ENCODE results near the gene CDC14C. TPM values are rescaled to one million over a fixed set of nuclear protein-coding genes. Genes with fewer than 3 reads are reported as not detected.

CDC14C gene
- total RNA-seq, 1 donor from 2014 or later, result not detected

- no peak overlapping the region for H3K4me3 ChIP-seq
- H3K36me3 ChIP-seq, result no peaks in the 10 kb centered on the region
- no peak for DNase-seq (ENCODE audit: extremely low spot score in 2 of 2)
- no peak overlapping the region for H3K27ac ChIP-seq
- TF ChIP-seq, protein P1, sequence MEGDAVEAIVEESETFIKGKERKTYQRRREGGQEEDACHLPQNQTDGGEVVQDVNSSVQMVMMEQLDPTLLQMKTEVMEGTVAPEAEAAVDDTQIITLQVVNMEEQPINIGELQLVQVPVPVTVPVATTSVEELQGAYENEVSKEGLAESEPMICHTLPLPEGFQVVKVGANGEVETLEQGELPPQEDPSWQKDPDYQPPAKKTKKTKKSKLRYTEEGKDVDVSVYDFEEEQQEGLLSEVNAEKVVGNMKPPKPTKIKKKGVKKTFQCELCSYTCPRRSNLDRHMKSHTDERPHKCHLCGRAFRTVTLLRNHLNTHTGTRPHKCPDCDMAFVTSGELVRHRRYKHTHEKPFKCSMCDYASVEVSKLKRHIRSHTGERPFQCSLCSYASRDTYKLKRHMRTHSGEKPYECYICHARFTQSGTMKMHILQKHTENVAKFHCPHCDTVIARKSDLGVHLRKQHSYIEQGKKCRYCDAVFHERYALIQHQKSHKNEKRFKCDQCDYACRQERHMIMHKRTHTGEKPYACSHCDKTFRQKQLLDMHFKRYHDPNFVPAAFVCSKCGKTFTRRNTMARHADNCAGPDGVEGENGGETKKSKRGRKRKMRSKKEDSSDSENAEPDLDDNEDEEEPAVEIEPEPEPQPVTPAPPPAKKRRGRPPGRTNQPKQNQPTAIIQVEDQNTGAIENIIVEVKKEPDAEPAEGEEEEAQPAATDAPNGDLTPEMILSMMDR (IDR thresholded peaks at IDR 0.05), result no peak
- TF ChIP-seq POLR2AphosphoS5 (IDR thresholded peaks at IDR 0.05; ENCODE audit: insufficient read depth in 1 of 2, low read depth in 1 of 2) (no peak), POLR2A (IDR thresholded peaks at IDR 0.05) (no peak)
- H3K27me3 ChIP-seq, result no peaks in the 10 kb centered on the region
- no peaks in the 10 kb centered on the region for H3K4me1 ChIP-seq
- no peaks in the 10 kb centered on the region for H3K9me3 ChIP-seq
- intact Hi-C loops (cut with DNase I), result no loop called here
Measured at GRCh38 chr7:48931481-48931880, 7.1 kb downstream of the CDC14C start.

DNA sequence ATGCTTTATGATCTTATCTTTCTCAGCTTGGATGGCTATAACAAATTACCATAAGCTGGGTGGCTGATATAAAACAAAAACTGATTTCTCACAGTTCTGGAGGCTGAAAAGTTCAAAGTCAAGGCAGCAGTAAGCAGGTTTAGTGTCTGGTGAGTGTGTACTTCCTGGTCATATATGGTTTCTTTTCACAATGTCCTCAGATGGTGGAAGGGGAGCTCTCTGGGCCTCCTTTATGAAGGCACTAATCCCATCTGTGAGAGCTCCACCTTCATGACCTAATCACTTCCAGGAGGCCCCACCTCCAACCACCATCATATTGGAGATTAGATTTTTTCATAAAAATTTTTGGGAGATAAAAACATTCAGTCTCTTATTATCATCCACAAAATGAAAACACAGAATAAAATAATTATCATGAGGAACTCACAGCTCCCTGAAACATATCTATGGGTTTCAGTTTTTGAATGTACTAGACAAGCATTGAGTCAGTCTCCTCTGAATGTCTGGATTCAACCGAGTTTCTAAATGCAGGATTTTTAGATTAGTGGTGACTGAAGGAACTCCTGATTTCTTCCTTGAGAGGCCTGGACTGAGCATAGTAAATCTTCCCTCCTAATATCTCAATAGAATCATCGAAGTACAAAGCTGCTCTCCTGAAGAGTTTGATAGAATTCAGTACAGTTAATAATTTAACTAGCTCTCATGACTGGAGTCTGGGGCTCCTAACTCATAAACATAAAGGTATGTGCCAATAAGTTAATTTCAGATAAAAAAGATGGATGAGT is 8.0 kb downstream of the CDC14C start:
- no peaks in the 10 kb centered on the region for H3K27me3 ChIP-seq
- H3K4me1 ChIP-seq, result no peaks in the 10 kb centered on the region
- H3K36me3 ChIP-seq, result no peaks in the 10 kb centered on the region
- no peaks in the 10 kb centered on the region for H3K9me3 ChIP-seq
- no peak overlapping the region for H3K27ac ChIP-seq
- DNase-seq (ENCODE audit: extremely low spot score in 2 of 2), result no peak
- TF ChIP-seq, protein P1 (IDR thresholded peaks at IDR 0.05), result no peak
- TF ChIP-seq POLR2AphosphoS5 (IDR thresholded peaks at IDR 0.05; ENCODE audit: insufficient read depth in 1 of 2, low read depth in 1 of 2), result no peak
- no peak for TF ChIP-seq POLR2A (IDR thresholded peaks at IDR 0.05)
- no peak overlapping the region for H3K4me3 ChIP-seq
- intact Hi-C loops (cut with DNase I), result no loop called here

DNA sequence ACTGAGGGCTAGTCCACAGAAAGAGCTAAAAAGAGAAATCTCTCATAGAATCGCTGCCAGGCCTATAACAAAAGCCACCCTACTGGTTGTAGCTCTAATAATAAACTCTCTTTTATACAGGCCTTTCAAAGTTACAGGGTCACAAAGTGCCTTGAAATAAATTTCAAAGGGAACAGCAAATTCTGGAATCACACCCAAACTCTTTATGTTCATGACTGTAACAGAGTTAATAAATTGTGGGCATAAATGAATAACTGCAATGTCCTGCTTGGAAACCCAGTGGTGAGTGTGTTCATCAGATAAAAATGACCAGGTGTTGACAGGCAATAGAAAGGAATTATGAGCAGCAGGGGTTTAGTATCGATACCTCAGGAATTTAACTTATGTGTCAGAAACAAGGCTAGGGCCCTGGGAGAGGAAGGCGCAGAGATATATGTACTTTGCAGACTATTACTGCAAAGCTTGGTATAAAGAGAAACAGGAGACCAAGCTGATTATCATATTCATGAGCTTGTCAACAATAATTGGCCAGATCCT is 9.3 kb downstream of the CDC14C start:
- intact Hi-C loops (cut with DNase I), result no loop called here
- Histone ChIP-seq H3K27ac (no peak overlapping the region), H3K4me3 (no peak overlapping the region), H3K9me3 (no peaks in the 10 kb centered on the region), H3K36me3 (no peaks in the 10 kb centered on the region), H3K27me3 (no peaks in the 10 kb centered on the region), H3K4me1 (no peaks in the 10 kb centered on the region)
- no peak for DNase-seq (ENCODE audit: extremely low spot score in 2 of 2)
- TF ChIP-seq POLR2A (IDR thresholded peaks at IDR 0.05) (no peak), POLR2AphosphoS5 (IDR thresholded peaks at IDR 0.05; ENCODE audit: insufficient read depth in 1 of 2, low read depth in 1 of 2) (no peak)
- TF ChIP-seq, protein P1 (IDR thresholded peaks at IDR 0.05), result no peak

- no peaks in the 10 kb centered on the region for H3K36me3 ChIP-seq
- intact Hi-C loops (cut with DNase I), result no loop called here
- TF ChIP-seq POLR2AphosphoS5 (IDR thresholded peaks at IDR 0.05; ENCODE audit: insufficient read depth in 1 of 2, low read depth in 1 of 2) (no peak), POLR2A (IDR thresholded peaks at IDR 0.05) (no peak)
- TF ChIP-seq, protein P1 (IDR thresholded peaks at IDR 0.05), result no peak
- H3K4me1 ChIP-seq, result no peaks in the 10 kb centered on the region
- DNase-seq (ENCODE audit: extremely low spot score in 2 of 2), result no peak
- H3K27ac ChIP-seq, result no peak overlapping the region
- H3K9me3 ChIP-seq, result no peaks in the 10 kb centered on the region
- no peaks in the 10 kb centered on the region for H3K27me3 ChIP-seq
- no peak overlapping the region for H3K4me3 ChIP-seq
Measured at GRCh38 chr7:48938539-48939295, 14.4 kb downstream of the CDC14C start.
